Right lung (tissue), 5 donors: ENCODE data around the gene KRTAP10-2. TPM values are rescaled to one million over a fixed set of nuclear protein-coding genes. Genes with fewer than 3 reads are reported as not detected.
"Not testable (repeated sequence)": the region's sequence is repeated elsewhere in the genome, so short reads cannot be mapped to it uniquely, and the experiment has no call there.

Source experiments
- DNase-seq, 2 donors: peaks; one replicate each; pipeline ENCODE4 v3.0.0-alpha.2; 2013
- polyA plus RNA-seq, 5 donors: library from polyadenylated mRNA; unstranded; fragments of 120-200 nt; gene quantifications; one replicate each; pipeline versions ENCODE4 v1.2.1 to v1.2.3, GENCODE V29; 2013; ENCODE audit warnings: inconsistent platforms in 1 of 5, low replicate concordance in 1 of 5; ENCODE audit not compliant: insufficient read length in 5 of 5, insufficient read depth in 1 of 5

The KRTAP10-2 gene
- polyA plus RNA-seq, 5 donors: not detected

DNA sequence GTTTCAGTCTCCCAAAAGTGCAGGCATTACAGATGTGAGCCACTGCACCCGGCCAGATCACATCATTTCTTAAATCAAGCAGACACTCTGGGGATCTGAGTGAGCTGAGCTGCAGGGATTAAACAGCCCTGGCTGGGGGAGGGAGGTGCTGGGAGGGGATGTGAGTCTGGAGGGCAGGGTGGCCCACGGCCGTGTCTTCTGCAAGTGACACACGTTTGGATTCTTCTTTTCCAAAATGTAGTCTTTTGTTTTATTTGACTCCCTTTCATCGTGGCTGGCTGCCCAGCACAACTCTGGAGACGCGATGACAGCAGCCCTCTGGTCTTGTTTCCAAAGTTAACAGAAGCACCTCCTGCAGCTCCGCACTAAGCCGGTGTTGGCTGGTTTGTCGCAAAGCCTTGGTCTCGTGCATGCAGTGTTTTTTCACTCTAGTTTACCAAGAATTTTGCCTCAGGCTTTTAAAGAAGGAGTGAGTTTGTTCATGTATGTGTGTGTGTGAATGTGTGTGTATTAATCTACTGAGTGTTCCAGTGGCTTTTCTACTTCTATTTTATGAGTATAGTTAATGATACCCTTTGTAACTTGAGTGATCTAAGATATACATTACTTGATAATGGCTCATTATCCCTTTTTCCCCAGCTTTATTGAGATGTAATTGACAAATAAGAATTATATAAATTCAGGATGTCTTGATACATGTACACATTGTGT lies 31.9 kb upstream of the KRTAP10-2 start:
- no peak for DNase-seq

DNA sequence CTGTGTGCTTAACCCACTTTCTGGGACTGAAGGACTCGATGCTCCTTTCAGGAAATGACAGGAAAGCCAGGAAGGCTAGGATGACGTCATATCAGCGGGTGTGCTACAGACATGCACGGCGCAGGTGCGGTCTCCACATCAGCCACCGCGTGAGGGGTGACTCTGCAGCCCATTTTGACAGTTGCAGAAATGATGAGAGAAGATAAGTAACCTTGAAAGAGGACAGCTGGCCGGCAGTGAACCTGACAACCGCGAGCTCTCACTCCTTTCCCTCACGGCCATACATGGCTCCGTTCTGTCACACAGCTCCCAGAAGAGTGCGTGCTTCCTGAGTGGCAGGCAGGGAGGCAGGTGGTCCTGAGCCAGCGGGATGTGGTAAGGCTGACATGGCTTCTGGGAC lies 30.8 kb upstream of the KRTAP10-2 start:
- DNase-seq: no peak

DNA sequence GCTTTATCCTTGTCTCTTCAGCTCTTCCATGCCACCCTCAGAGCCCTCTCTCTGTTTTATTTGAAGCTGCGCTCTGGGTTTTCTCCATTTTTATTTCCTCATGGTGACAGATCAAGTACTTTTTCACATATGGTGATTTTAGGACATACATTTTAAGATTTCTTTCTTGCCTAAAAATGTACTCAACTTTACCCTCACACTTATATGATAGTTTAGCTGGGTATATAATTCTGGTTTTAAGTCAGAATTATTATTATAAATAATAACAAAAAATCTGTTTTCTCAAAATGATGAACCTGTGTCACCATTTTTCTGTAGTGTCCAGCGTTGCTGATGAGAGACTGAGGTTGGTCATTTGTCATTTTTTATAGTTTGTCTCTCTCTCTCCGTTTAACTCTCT lies 29.9 kb upstream of the KRTAP10-2 start:
- DNase-seq: no peak

DNA sequence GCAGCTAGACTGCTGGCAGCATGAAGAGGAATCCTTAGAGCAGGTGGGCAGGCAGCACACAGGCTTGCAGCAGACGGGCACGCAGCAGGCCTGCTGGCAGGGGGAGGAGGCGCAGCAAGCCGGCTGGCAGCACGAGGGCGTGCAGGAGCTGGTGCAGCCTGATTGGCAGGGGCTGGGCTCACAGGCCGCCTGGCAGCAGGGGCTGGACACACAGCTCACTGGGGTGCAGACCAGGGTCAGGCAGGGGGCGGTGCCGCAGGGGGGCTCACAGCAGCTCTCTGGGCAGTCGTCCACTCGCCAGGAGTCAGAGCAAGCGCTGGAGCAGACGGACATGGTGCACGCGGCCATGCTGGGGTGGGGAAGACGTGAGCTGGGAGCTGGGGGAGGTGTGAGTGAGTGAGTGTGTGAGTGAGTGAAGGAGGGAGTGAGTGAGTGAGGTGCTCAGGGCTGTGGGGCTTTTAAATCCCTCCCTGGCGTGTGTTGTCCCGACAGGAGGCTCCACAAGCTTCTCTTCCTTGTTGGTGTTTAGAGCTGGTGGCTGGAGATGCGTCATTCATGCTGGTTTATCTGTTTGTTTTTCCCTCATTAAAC lies 29.0 kb upstream of the KRTAP10-2 start, which contains the start of gene KRTAP10-5:
KRTAP10-5 (minus strand) TSS at position 374 of the 591 bp plus-strand sequence; CDS start at position 348, 26 bp downstream.
- not testable (repeated sequence) for DNase-seq

DNA sequence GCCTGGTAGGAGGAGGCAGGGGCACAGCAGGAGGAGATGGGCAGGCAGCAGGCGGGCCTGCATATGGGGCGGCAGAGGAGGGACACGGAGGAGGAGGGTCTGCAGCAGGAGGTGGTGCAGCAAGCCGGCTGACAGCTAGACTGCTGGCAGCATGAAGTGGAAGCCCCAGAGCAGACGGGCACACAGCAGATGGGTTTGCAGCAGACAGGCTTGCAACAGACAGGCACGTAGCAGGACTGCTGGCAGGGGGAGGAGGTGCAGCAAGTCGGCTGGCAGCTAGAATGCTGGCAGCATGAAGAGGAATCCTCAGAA lies 28.5 kb upstream of the KRTAP10-2 start:
- no peak for DNase-seq

DNA sequence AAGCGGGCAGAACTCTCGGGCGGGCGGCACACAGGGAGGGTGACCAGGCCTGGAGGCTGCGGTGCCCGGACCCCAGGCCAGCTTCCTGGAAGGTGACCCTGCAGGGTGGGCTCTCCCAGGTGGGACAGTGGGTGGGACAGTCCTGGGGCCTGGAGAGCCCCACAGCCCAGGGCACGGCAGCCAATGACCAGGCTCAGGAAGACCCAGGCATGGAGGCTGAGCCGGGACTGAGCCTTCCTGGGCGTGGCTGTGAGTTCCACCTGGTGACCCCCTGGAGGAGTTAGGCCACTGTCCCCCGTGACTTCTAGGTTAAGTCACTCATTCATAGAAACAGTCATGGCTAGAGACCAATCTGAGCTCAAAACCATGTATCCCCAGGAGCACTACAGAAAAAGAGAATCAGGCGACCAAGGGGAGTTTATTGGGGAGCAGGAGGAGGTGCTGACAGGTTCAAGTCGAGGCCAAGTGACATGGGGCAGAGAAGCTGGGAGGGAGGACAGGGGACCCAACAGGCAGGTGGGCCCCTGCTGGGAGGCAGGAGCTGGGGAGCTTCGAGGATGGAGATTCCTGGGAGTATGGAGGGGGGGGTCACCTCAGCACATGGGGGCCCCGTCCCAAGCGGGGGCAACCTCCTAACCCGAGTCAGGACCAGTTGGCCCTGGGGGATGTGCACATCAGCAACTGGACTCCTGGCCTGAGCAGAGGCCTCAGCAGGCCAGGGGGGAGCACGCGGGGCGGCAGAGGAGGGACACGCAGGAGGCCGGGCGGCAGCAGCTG lies 27.9 kb upstream of the KRTAP10-2 start:
- DNase-seq: no peak

DNA sequence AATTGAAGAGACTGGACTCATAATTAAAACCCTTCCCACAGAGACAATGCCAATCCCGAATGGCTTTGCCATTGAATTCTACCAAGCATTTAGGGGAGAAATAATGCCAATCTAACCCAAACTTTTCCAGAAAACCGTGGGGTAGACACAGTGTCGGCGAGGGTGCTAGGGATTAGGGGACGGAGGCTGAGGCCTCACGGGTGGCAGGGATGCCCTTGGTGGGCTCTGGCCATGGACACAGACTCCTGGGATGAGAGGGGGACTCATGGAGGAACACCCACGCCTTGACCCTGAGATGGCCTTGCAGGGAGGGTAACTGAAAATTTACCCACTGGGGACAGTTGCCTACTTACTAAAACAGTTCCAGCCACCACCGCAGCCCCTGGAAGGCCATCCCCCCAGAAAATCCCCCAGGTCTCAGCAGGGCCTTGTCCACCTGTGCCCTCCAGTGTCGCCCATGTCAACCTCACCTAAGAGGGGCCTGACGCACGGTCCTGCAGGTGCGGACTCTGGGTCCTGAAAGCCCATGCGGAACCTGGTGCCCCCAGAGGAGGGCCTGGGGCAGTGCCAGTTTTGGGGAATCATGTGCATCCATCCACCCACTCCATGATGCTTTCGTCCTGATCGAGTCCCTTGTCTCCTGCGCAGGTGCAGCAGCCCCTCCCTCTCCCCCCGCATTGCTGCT lies 27.2 kb upstream of the KRTAP10-2 start:
- no peak for DNase-seq

DNA sequence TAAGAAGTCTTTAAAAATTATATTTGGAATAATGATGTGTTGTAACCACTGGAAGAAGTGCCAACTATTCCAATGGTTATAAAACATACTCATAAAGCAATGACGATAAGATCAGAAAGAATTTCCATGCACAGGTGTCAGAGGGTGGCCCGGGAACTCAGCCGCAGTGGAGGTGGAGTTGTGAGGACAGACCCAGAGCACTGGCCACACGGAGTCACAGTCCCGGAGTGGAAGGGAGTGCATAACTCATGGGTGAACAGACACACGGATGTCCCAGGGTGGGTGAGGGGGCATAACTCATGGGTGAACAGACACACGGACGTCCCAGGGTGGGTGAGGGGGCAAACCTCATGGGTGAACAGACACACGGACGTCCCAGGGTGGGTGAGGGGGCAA lies 24.7 kb upstream of the KRTAP10-2 start:
- DNase-seq: no peak

DNA sequence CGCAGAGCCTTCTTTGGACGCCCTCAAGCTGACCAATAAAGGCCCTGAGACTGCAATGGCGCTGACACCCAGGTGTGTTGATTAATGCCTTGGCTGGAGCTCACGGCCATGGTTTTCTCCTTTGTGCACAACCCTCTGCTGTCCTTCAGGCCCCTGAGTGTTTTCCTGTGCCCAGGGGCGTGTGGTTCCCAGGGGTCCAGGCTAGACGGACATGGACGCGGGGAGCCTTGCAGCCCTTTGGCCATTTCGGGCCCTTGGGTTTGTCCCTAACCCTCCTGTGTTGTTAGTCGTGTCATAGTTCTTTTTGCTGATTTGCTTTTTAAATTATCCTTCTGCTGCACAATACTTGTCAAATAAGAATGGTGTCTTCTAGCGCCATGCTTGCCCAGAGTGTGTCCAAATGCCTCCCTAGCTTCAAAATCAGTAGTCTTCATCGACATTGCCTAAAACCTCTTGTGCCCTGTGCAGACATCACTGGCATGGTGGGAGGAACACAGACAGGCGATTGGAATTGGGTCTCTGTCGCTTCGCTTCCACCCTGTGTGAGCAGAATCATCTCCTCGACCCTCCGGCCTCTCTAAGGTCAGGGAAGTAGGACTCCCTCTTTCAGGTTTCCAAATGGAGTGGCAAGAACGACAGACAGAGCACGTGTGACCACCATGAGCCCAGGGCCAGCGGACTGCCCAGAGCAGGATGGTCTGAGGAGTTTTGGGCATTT lies 24.2 kb upstream of the KRTAP10-2 start:
- no peak for DNase-seq

DNA sequence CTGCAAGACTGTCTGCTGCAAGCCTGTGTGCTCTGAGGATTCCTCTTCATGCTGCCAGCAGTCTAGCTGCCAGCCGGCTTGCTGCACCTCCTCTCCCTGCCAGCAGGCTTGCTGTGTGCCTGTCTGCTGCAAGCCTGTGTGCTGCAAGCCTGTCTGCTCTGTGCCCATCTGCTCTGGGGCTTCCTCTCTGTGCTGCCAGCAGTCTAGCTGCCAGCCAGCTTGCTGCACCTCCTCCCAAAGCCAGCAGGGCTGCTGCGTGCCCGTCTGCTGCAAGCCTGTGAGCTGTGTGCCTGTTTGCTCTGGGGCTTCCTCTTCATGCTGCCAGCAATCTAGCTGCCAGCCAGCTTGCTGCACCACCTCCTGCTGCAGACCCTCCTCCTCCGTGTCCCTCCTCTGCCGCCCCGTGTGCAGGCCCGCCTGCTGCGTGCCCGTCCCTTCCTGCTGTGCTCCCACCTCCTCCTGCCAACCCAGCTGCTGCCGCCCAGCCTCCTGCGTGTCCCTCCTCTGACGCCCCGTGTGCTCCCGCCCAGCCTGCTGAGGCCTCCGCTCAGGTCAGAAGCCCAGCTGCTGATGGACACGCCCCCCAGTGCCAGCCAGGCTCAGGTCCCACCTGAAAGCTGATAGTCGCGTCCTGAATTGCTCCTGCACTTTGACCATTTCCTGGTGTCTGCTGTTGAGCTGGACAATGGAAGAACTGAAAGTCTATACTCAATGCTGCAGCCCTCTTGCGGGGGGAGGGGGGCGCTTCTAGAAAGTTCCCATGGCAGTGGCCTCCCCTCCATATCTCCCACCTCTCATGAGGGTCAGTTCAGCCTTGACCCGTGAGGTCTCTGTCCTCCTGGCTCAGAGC lies 23.4 kb upstream of the KRTAP10-2 start:
- no peak for DNase-seq

DNA sequence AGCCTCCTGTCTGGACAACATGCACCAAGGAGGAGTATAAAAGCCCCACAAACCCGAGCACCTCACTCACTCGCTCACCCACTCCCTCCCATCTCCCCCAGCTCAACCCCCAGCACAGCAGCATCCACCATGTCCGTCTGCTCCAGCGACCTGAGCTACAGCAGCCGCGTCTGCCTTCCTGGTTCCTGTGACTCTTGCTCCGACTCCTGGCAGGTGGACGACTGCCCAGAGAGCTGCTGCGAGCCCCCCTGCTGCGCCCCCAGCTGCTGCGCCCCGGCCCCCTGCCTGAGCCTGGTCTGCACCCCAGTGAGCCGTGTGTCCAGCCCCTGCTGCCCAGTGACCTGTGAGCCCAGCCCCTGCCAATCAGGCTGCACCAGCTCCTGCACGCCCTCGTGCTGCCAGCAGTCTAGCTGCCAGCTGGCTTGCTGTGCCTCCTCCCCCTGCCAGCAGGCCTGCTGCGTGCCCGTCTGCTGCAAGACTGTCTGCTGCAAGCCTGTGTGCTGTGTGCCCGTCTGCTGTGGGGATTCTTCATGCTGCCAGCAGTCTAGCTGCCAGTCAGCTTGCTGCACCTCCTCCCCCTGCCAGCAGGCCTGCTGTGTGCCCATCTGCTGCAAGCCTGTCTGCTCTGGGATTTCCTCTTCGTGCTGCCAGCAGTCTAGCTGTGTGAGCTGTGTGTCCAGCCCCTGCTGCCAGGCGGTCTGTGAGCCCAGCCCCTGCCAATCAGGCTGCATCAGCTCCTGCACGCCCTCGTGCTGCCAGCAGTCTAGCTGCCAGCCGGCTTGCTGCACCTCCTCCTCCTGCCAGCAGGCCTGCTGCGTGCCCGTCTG lies 22.5 kb upstream of the KRTAP10-2 start, which contains the start of gene KRTAP10-4:
KRTAP10-4 (plus strand) TSS at position 100 of the 827 bp plus-strand sequence; CDS start at position 130, 30 bp downstream.
- DNase-seq: not testable (repeated sequence)

DNA sequence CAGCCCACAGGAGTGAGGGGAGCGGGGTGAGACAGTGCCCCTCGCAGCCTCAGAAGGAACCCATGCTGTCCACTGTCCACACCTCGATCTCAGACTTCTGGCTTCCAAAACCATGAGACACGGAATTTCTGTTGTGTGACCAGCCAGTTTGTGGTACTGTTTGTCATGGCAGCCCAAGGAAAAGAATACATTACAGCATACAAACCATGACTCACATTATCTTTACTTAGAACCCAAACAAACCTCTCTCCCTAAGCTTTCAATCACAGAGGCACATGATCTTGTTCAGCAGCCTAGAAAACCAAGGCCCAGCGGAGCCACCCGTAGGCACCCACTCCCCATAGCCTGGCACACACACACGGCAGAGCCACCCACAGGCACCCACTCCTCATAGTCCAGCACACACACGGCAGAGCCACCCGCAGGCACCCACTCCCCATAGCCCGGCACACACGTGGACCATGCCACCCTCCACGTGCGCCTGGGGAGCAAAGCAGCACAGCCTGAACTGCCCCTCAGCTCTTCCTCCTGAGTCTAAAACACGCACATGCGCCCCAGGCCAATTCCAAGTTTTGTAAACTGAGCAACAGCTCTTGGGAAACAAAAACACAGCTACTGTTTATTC lies 21.8 kb upstream of the KRTAP10-2 start:
- no peak for DNase-seq

DNA sequence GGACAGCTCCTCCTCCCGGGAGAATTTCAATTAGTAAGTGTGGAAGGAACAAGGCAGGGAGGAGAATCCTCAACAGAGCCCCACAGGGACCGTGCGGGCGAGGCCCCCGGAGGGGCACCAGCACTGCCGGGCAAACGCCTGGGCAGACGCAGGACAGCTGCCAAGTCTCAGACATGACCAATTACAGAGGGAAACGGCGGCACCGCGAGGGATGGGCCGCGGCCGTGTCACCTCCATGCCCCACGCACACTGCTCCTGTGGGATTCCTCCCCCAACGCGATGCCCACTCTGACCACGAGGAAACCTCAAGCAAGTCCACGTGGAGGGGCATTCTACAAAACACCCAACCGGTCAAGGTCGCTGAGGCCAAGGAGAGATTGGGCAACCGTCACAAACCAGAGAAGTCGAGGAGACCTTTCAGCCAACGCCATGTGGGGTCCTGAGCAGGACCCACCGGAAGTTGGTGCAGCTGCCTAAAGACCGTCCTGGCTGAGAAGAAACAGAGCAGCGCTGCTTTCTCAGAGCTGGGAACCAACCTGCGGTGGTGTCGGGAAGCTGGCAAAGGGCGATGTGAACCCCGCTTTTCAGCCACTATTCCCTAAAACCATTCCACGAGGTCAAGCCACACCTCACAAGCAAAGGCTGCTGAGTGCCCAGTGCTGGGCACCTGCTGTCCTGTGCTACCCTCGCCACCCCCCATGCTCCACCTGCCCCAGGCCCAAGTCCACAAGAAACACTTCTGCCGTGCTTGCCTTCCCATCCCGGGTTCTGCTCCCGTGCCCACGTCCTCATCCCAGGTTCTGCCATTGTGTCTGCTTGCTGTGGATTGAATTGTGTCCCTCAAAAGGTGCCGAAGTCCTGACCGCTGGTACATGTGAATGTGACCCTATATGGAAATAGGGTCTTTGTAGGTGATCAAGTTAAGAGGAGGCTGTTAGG lies 20.8 kb upstream of the KRTAP10-2 start:
- no peak for DNase-seq

DNA sequence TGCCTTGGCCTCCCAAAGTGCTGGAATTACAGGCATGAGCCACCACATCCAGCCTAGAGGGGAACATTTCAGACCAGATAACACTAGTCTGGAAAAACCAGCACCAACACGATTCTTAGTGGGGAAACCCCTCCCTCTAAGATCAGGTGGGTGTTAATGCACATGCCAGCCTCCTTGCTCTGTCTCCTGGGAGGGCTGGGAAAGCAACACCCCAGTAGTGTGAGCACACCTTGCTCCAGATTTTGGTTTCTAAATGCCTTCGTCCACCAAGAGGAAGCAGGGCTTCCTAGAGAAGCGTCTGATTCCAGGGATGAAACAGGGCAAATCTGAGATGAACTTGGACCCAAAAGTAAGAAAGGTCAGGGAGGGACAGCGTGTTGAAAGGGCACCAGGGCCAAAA lies 20.0 kb upstream of the KRTAP10-2 start:
- no peak for DNase-seq

DNA sequence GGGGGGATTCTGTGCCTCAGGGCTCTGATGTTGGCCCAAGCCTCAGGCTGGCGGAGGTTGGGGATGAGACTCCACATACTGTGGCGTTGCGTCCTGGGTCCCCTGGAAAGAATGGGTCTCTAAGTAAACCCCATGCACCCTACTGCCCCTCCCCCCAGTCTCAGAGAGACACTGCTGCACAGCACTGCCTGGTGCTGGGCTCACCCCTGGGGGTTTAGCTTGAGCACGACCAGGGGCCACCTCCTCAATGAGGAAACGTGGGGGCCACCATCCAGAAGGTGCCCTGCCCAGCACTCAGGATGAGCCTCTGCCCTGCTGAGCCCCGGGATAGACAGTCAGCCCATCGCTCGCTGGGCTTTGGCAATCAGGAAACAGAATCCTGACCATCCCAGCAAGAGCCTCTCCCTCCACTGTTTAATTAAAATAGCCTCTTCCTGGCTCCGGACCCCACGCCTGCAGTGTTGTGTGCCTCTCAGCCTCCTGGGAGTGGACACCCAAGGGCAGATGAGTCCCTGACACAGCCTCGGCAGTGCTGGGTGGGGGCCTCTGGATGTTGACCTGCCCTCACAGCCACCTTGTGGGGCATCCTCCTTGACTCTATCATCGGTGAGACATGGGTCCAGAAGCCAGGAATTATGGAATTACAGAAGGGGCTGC lies 18.7 kb upstream of the KRTAP10-2 start:
- DNase-seq: no peak

DNA sequence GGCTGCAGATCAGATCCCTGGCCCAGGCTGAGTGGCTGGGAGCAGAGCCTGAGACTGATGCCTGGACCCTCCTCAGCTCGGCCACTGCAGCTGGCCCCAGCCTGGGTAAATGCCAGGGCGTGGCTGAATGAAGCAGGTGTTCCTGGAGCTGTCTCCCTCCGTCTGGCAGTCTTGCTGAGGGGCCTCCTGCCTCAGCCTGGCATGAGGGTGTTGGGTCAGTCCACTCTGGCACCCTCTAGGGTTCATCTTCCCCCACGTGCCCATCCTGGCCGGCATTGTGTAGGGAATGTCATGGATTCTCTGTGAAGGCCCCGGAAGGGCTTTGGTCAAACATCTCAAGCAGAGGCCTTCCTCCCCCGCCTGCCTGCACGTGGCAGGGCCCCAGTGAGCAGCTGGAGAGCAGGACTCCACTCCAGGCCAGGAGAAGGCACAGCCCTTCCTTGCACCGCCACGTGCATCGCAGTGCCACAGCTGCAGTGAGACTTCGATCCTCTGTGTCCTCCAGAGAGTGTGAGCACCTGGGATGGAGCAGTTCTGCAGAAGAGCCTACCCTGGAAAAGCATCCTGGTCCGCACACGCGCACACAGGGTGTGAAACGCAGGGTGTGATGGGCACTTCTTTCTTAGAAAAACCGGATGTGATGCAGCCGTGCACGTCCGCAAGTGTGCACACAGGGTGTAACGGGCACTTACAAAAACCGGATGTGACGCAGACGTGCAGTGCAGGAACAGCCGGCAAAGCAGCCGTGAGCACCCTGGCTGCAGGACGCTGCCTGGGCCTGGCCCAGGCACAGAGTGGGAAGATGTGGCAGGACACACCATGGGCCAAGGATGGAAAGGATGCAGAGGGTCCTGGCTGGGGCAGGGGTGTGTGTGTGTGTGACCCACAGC lies 17.6 kb upstream of the KRTAP10-2 start:
- DNase-seq: no peak
